GM21390 (cell line): Measurements from ENCODE around the gene PRIM1.
"Not testable (repeated sequence)": the region's sequence is repeated elsewhere in the genome, so short reads cannot be mapped to it uniquely, and the experiment has no call there.

Experiments used
- ATAC-seq: cut with Tn5 transposase; IDR thresholded peaks from one replicate; pipeline ENCODE4 v1.9.1; 2021; ENCODE audit not compliant: unreplicated experiment

Gene PRIM1

GRCh38 chr12:56761812-56762211 is 9.7 kb upstream of the PRIM1 start:
- ATAC-seq = no peak

DNA sequence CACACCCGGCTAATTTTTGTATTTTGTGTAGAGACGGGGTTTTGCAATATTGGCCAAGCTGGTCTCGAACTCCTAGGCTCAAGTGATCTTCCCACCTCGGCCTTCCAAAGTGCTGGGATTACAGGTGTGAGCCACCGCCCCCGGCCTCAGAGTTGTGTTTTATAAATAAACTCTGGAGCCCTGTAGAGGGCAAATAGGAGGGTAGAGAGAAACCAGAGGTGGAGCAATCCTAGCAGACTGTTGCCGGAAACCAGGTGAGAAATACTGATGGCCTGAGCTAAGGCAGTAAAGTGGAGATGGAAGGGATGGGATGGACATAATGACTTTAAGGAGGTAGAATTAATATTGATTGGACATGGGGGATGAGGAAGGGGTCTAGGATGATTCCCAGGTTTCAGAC is 8.3 kb upstream of the PRIM1 start:
- ATAC-seq = no peak

- no peak for ATAC-seq
Measured at GRCh38 chr12:56759263-56759908, 7.3 kb upstream of the PRIM1 start.

DNA sequence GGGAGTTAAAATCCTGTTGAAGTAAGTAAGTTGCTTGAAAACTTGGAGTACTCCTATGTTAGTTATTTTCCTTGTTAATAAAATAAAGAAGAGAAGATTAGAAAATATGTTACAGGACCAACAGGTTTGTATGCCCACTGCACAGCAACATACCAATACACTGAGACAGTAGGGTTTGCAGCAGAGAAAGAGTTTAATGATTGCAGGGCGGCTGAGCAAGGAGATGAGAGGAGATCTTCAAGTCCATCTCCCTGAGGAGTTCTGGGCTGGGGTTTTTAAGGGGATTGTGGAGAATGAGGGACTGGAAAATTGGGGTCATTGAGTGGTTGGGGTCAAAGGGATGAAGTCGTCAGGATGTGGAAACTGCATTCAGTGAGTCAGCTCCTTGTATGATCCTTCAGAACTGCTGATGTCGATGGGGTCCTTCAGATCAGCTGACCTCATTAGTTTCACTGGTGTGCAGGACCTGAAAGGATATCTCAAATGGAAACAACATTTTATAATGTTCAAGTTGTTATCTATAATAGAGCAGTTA is 6.7 kb upstream of the PRIM1 start:
- ATAC-seq = no peak

GRCh38 chr12:56757971-56758370 is 5.8 kb upstream of the PRIM1 start:
- not testable (repeated sequence) for ATAC-seq

DNA sequence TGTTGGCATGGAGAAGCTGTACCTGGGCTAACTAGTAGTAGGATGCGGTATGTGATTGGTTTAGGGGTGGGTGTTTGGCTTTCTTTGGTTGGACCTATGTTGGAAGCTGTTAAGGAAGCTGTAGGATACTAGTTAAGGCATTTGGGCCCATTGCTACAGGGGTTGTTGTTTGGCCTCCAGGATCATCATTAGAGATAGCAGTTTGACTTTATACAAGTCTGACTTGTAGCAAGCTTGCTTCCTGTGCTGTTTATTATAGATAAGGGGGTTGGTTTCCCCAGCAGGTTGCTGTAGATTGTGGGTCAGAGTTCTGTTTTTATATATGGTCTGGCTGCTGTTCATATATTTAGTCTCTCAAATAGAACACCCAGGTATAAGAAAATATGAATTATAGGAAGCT is 1.4 kb upstream of the PRIM1 start:
- no peak for ATAC-seq

- ATAC-seq = not testable (repeated sequence)
Measured at GRCh38 chr12:56750596-56750995, 1.5 kb downstream of the PRIM1 start.

DNA sequence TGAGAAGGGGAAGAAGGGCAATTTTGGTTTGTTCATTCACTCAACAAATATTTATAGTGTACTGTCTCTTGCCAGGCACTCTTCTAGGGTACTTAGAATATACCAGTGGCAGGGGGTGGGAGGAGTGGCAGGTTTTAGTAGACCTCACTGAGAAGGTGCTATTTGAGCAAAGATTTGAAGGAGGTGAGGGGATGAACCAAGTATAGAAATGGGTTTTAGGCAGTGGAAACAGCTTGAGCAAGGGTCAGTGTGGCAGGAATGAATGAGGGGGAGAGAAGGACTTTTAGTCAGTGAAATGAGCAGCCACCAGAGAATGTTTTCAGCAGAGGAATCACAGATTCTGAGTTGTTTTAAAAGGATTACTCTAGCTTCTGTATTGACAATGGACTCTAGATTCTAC is 2.3 kb downstream of the PRIM1 start:
- ATAC-seq = no peak

DNA sequence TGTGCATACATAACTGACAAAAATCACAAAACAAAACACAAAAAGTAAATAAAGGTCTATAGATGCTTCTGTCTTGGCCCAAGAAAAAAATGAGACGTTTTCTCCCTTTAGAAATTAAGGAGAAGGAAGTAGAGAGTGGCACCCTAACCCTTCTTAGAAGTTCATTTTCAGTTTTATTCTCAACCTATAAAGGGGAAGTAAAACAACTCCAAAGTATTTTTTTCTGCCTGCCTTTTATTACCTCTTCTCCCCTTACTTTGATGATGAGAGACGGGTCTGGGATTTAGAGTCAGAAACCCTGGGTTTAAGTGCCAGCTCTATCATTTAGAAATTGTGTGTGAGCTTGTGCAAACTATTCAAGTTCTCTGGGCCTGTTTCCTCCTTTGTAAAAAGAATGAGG is 2.8 kb downstream of the PRIM1 start:
- no peak for ATAC-seq

GRCh38 chr12:56728139-56728861 is 23.8 kb downstream of the PRIM1 start:
- ATAC-seq = no peak

DNA sequence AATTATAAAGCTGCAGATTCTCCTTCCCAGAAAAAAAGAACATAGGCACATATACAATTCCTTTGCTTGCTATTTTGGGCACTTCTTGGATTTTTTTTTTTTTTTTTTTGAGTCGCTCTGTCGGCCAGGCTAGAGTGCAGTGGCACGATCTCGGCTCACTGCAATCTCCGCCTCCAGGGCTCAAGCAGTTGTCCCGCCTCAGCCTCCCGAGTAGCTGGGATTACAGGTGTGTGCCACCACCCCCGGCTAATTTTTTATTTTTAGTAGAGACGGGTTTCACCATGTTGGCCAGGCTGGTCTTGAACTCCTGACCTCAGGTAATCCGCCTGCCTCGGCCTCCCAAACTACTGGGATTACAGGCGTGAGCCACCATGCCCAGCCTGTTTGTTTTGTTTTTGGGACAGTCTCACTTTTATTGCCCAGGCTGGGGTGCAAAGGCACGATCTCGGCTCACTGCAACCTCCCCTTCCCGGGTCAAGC is 25.9 kb downstream of the PRIM1 start:
- not testable (repeated sequence) for ATAC-seq

GRCh38 chr12:56725723-56726102 is 26.4 kb downstream of the PRIM1 start:
- no peak for ATAC-seq

- peak; percentile 94 for ATAC-seq
Measured at GRCh38 chr12:56724972-56725722, 27.0 kb downstream of the PRIM1 start, which contains the start of gene NACA. TSS of gene NACA (minus strand) at chr12:56725299. CDS start at chr12:56724521, 778 bp downstream.

- ATAC-seq = no peak
Measured at GRCh38 chr12:56724701-56724971, 27.5 kb downstream of the PRIM1 start.

GRCh38 chr12:56723889-56724700 is 28.0 kb downstream of the PRIM1 start:
- ATAC-seq = no peak

DNA sequence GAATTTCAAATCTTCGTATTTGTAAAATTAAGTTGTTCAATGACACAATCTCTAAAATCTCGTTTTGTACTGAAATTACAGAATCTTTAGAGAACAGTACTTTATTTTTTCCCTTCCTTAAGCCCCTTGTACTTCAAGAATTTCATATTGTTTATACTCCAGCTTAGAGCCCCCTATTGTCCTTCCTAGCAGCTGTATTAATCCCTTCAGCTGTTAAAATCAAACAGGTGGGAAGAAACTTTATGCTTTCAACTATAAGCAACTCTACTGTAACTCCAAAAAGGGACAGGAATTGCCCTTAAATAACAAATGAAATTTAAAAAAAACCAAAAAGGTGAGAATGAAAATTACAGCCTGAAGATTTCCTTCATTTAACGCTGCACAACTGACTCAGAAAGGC is 28.8 kb downstream of the PRIM1 start:
- ATAC-seq = no peak

DNA sequence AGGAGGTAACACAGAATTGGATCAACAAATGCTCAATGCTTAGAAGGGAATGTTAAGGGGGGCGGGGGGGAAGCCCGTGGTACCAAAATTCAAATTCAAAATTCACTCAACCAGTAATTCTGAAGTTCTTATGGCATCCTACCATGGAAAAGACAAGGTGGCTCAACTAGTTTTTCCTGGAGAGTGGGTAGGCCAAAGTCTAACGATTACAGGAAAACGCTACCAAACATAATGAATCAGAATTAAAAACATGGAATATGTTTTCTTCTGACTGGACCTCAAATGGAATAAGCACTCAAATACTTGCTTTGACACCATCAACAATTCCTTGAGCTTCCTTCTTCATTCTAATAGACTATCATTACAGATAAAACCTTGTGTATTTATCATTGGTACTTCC is 29.3 kb downstream of the PRIM1 start:
- ATAC-seq = no peak

GRCh38 chr12:56721721-56722120 is 30.4 kb downstream of the PRIM1 start:
- no peak for ATAC-seq

- no peak for ATAC-seq
Measured at GRCh38 chr12:56721216-56721615, 30.9 kb downstream of the PRIM1 start.

- no peak for ATAC-seq
Measured at GRCh38 chr12:56720731-56721151, 31.4 kb downstream of the PRIM1 start.

GRCh38 chr12:56719056-56719455 is 33.1 kb downstream of the PRIM1 start:
- no peak for ATAC-seq
